Vagina (tissue), 2 donors: ENCODE data around the gene SLC6A6.

Source experiments
- POLR2A ChIP-seq, 2 donors: fragments of 450-650 bp; IDR thresholded peaks; one replicate each; pipeline ENCODE4 v1.6.1; 2017; ENCODE audit warnings: antibody characterized with exemption in 2 of 2, mild to moderate bottlenecking in 2 of 2, moderate library complexity in 2 of 2
- TF ChIP-seq, protein P1 (sequence below), 3 experiments: fragments of 450-650 bp in 2 of 3; fragments of 200-600 bp in 1 of 3; sonication (generic) in 1 of 3; IDR thresholded peaks; one replicate each; pipeline ENCODE4 v1.5.1; 2017 to 2019; ENCODE audit warnings: antibody characterized with exemption in 3 of 3, mild to moderate bottlenecking in 2 of 3, moderate library complexity in 2 of 3

DNA sequence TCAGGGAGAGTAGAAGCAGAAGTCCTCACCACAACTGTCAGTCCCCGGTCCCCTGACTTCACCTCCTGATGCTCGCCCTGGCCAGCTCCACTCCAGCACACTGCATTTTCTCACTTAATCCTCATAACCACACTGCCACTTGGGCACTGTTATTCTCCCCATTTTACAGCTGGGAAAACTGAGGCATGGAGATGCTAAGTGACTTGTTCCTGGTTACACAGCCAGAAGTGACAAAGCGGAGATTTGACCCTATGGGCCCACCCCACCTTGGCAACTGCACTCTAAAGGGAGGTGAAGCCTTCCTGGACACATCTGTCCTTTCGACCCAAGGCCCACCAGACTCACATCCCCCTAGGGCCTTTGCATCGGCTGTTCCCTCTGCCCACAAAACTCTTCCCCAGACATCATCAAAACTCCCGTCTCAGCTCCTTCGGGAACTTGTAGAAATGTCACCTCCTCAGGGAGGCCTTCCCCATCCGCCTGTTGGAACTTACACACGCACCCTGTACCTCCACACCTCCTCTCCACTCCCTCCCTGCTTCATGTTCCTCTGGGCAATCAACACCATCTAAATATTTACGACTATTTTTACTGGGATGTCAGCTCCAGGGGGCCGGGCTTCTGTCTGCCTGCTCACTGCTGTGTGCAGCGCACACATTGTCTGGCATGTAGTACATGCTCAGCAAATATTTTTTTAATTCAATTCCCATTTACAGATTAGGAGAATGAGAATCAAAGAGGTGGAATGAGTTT, 134.6 kb downstream of the SLC6A6 start:
- TF ChIP-seq, protein P1, sequence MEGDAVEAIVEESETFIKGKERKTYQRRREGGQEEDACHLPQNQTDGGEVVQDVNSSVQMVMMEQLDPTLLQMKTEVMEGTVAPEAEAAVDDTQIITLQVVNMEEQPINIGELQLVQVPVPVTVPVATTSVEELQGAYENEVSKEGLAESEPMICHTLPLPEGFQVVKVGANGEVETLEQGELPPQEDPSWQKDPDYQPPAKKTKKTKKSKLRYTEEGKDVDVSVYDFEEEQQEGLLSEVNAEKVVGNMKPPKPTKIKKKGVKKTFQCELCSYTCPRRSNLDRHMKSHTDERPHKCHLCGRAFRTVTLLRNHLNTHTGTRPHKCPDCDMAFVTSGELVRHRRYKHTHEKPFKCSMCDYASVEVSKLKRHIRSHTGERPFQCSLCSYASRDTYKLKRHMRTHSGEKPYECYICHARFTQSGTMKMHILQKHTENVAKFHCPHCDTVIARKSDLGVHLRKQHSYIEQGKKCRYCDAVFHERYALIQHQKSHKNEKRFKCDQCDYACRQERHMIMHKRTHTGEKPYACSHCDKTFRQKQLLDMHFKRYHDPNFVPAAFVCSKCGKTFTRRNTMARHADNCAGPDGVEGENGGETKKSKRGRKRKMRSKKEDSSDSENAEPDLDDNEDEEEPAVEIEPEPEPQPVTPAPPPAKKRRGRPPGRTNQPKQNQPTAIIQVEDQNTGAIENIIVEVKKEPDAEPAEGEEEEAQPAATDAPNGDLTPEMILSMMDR (IDR thresholded peaks at IDR 0.05), result no peak
- TF ChIP-seq POLR2A (IDR thresholded peaks at IDR 0.05), result no peak
